Stimulated activated CD8-positive, alpha-beta memory T cell treated with anti-CD3 and anti-CD28 coated beads, Interleukin-2, amount 100 ng/mL, for 1 hour (primary cell): ENCODE measurements around the gene CPM.
A peak's percentile ranks its signal among the peaks of the same experiment; 100 is the strongest.
"Not testable (repeated sequence)": the region's sequence is repeated elsewhere in the genome, so short reads cannot be mapped to it uniquely, and the experiment has no call there.

Experiments
- DNase-seq, 2 donors: peaks; one replicate each; pipeline ENCODE4 v3.0.0-alpha.2; 2020; ENCODE audit warnings: low read depth in 2 of 2

CPM gene

GRCh38 chr12:68807576-68808387, 125.2 kb downstream of the CPM start, which contains the start of gene MDM2:
Gene MDM2 (plus strand): TSS chr12:68808177. CDS start chr12:68808478, 301 bp downstream.
- peak; percentile 94 to 95 for DNase-seq

- not testable (repeated sequence) for DNase-seq
Observed at GRCh38 chr12:68807274-68807575, 125.7 kb downstream of the CPM start.

GRCh38 chr12:68806488-68807237, 126.3 kb downstream of the CPM start:
- no peak for DNase-seq

GRCh38 chr12:68805592-68806120, 127.3 kb downstream of the CPM start:
- no peak for DNase-seq

- DNase-seq, result no peak
Observed at GRCh38 chr12:68804657-68805591, 128.0 kb downstream of the CPM start.

GRCh38 chr12:68803948-68804656, 128.9 kb downstream of the CPM start:
- DNase-seq, result no peak

GRCh38 chr12:68802911-68803651, 129.9 kb downstream of the CPM start:
- not testable (repeated sequence) for DNase-seq

- DNase-seq, result not testable (repeated sequence)
Observed at GRCh38 chr12:68802372-68802745, 130.6 kb downstream of the CPM start.
